Mesendoderm (in vitro differentiated cells): ENCODE data around the gene MAPRE2.
A peak's percentile ranks its signal among the peaks of the same experiment; 100 is the strongest.

Experiments used
- DNase-seq: peaks from one replicate; pipeline ENCODE4 v3.0.0; 2013
- H2AK5ac ChIP-seq: 2 replicates; pipeline ENCODE4 v1.6.1; 2013; ENCODE audit warnings: low read length, inconsistent platforms
- H2BK120ac ChIP-seq: 2 replicates; pipeline ENCODE4 v1.6.1; 2013; ENCODE audit warnings: low read depth, mild to moderate bottlenecking, low read length, moderate library complexity, mixed read lengths
- H2BK15ac ChIP-seq: replicated peaks from 2 replicates; pipeline ENCODE4 v1.6.1; 2013; ENCODE audit warnings: low read depth, mild to moderate bottlenecking, moderate library complexity
- H2BK5ac ChIP-seq: 2 replicates; pipeline ENCODE4 v1.6.1; 2013; ENCODE audit warnings: low read length, inconsistent platforms
- H3K18ac ChIP-seq: 2 replicates; pipeline ENCODE4 v1.6.1; 2013; ENCODE audit warnings: mild to moderate bottlenecking, low read length, mixed read lengths
- H3K23ac ChIP-seq: one replicate; pipeline ENCODE4 v1.6.1; 2013; ENCODE audit warnings: low read length
- H3K27ac ChIP-seq: 2 replicates; pipeline ENCODE4 v1.5.1; 2013; ENCODE audit warnings: low read depth, mild to moderate bottlenecking, inconsistent platforms, low read length, moderate library complexity
- H3K27me3 ChIP-seq: 2 replicates; pipeline ENCODE4 v1.6.1; 2013; ENCODE audit warnings: low read length, control low read depth, mild to moderate bottlenecking, inconsistent platforms; ENCODE audit not compliant: insufficient read depth, poor library complexity
- H3K36me3 ChIP-seq: 2 replicates; pipeline ENCODE4 v1.6.1; 2013; ENCODE audit warnings: low read length, inconsistent platforms; ENCODE audit not compliant: control insufficient read depth, insufficient read depth
- H3K4ac ChIP-seq: one replicate; pipeline ENCODE4 v1.6.1; 2013; ENCODE audit warnings: low read depth, mild to moderate bottlenecking, low read length, moderate library complexity
- H3K4me1 ChIP-seq: 2 replicates; pipeline ENCODE4 v1.6.1; 2013; ENCODE audit warnings: low read depth, low read length, inconsistent platforms; ENCODE audit not compliant: control insufficient read depth
- H3K4me2 ChIP-seq: 2 replicates; pipeline ENCODE4 v1.6.1; 2013; ENCODE audit warnings: low read length
- H3K4me3 ChIP-seq: 2 replicates; pipeline ENCODE4 v1.5.1; 2013; ENCODE audit warnings: mild to moderate bottlenecking, low read length
- H3K56ac ChIP-seq: one replicate; pipeline ENCODE4 v1.6.1; 2013; ENCODE audit warnings: low read length
- H3K79me1 ChIP-seq: 2 replicates; pipeline ENCODE4 v1.6.1; 2013; ENCODE audit warnings: low read length, inconsistent platforms
- H3K79me2 ChIP-seq: 2 replicates; pipeline ENCODE4 v1.6.1; 2013; ENCODE audit warnings: mild to moderate bottlenecking, low read length; ENCODE audit not compliant: control insufficient read depth, insufficient read depth
- H3K9ac ChIP-seq: 2 replicates; pipeline ENCODE4 v1.6.1; 2013; ENCODE audit warnings: low read length, inconsistent platforms
- H4K5ac ChIP-seq: one replicate; pipeline ENCODE4 v1.6.1; 2013; ENCODE audit warnings: low read length
- H4K8ac ChIP-seq: one replicate; pipeline ENCODE4 v1.6.1; 2013; ENCODE audit warnings: low read depth, mild to moderate bottlenecking, control low read depth, low read length, moderate library complexity
- WGBS: extraction: QIAGEN DNeasy Blood & Tissue Kit; methylation state at CpG from one replicate; pipeline ENCODE4 v1.1.7; 2013; ENCODE audit warnings: low lambda C conversion rate, missing lambda C conversion rate; ENCODE audit not compliant: insufficient coverage; ENCODE audit errors: extremely low coverage; 5-methylcytosine and 5-hydroxymethylcytosine counted together

The MAPRE2 gene

GRCh38 chr18:35059280-35059927, 18.2 kb downstream of the MAPRE2 start:
- Histone ChIP-seq H3K56ac (no peak overlapping the region), H3K9ac (no peak overlapping the region), H3K4me2 (no peak overlapping the region), H4K5ac (no peak overlapping the region), H3K18ac (no peak overlapping the region), H3K4ac (no peak overlapping the region), H3K27ac (no peak overlapping the region), H3K79me1 (no peaks in the 10 kb centered on the region), H2BK5ac (no peak overlapping the region), H3K79me2 (no peaks in the 10 kb centered on the region), H3K4me1 (no peaks in the 10 kb centered on the region), H3K4me3 (no peak overlapping the region), H3K27me3 (no peaks in the 10 kb centered on the region), H2BK15ac (no peak overlapping the region), H2AK5ac (no peak overlapping the region), H3K36me3 (no peaks in the 10 kb centered on the region), H3K23ac (no peak overlapping the region), H2BK120ac (no peak overlapping the region), H4K8ac (no peak overlapping the region)
- no peak for DNase-seq
- WGBS, result no CpG with 5 or more reads among the region's 5 CpGs

- H3K4me3 ChIP-seq, result no peak overlapping the region
- WGBS, result no CpG with 5 or more reads among the region's 9 CpGs
- H3K36me3 ChIP-seq, result no peaks in the 10 kb centered on the region
- H3K27ac ChIP-seq, result no peak overlapping the region
- H3K56ac ChIP-seq, result no peak overlapping the region
- H2AK5ac ChIP-seq, result no peak overlapping the region
- H3K79me2 ChIP-seq, result no peaks in the 10 kb centered on the region
- H3K4me2 ChIP-seq, result no peak overlapping the region
- H3K27me3 ChIP-seq, result no peaks in the 10 kb centered on the region
- H2BK120ac ChIP-seq, result no peak overlapping the region
- no peak overlapping the region for H3K9ac ChIP-seq
- H3K4ac ChIP-seq, result no peak overlapping the region
- no peak overlapping the region for H2BK5ac ChIP-seq
- H4K8ac ChIP-seq, result no peak overlapping the region
- no peak overlapping the region for H3K23ac ChIP-seq
- no peaks in the 10 kb centered on the region for H3K4me1 ChIP-seq
- H3K18ac ChIP-seq, result no peak overlapping the region
- no peak for DNase-seq
- no peaks in the 10 kb centered on the region for H3K79me1 ChIP-seq
- no peak overlapping the region for H2BK15ac ChIP-seq
- no peak overlapping the region for H4K5ac ChIP-seq
Observed at GRCh38 chr18:35060122-35060815, 19.1 kb downstream of the MAPRE2 start.

- Histone ChIP-seq H3K4ac (no peak overlapping the region), H3K4me1 (no peaks in the 10 kb centered on the region), H4K5ac (no peak overlapping the region), H3K4me2 (no peak overlapping the region), H2BK120ac (no peak overlapping the region), H3K18ac (no peak overlapping the region), H3K27ac (no peak overlapping the region), H3K23ac (no peak overlapping the region), H2AK5ac (no peak overlapping the region), H3K9ac (no peak overlapping the region), H3K56ac (no peak overlapping the region), H4K8ac (no peak overlapping the region), H3K27me3 (no peaks in the 10 kb centered on the region), H3K79me1 (no peaks in the 10 kb centered on the region), H3K4me3 (no peak overlapping the region), H2BK5ac (no peak overlapping the region), H2BK15ac (no peak overlapping the region), H3K79me2 (no peaks in the 10 kb centered on the region), H3K36me3 (no peaks in the 10 kb centered on the region)
- no peak for DNase-seq
- WGBS, result no CpG with 5 or more reads among the region's 7 CpGs
Observed at GRCh38 chr18:35061336-35061735, 20.1 kb downstream of the MAPRE2 start.

GRCh38 chr18:35061804-35062203, 20.6 kb downstream of the MAPRE2 start:
- H2BK15ac ChIP-seq, result no peak overlapping the region
- H3K79me1 ChIP-seq, result no peaks in the 10 kb centered on the region
- H3K4me2 ChIP-seq, result no peak overlapping the region
- H4K8ac ChIP-seq, result no peak overlapping the region
- no peak overlapping the region for H2BK120ac ChIP-seq
- no peak overlapping the region for H3K4me3 ChIP-seq
- no peak overlapping the region for H3K9ac ChIP-seq
- H3K36me3 ChIP-seq, result no peaks in the 10 kb centered on the region
- no peak overlapping the region for H3K27ac ChIP-seq
- H2BK5ac ChIP-seq, result no peak overlapping the region
- H3K79me2 ChIP-seq, result no peaks in the 10 kb centered on the region
- DNase-seq, result no peak
- H3K18ac ChIP-seq, result no peak overlapping the region
- H3K4ac ChIP-seq, result no peak overlapping the region
- H2AK5ac ChIP-seq, result no peak overlapping the region
- no peaks in the 10 kb centered on the region for H3K27me3 ChIP-seq
- H3K23ac ChIP-seq, result no peak overlapping the region
- H4K5ac ChIP-seq, result no peak overlapping the region
- no peak overlapping the region for H3K56ac ChIP-seq
- no CpG with 5 or more reads among the region's 7 CpGs for WGBS
- no peaks in the 10 kb centered on the region for H3K4me1 ChIP-seq

GRCh38 chr18:35062408-35062807, 21.2 kb downstream of the MAPRE2 start:
- H3K4me2 ChIP-seq, result no peak overlapping the region
- H3K79me2 ChIP-seq, result no peaks in the 10 kb centered on the region
- H4K8ac ChIP-seq, result peak overlapping the region; percentile 13
- H3K9ac ChIP-seq, result no peak overlapping the region
- no peak overlapping the region for H3K4ac ChIP-seq
- no peak overlapping the region for H3K23ac ChIP-seq
- no peak overlapping the region for H4K5ac ChIP-seq
- H3K56ac ChIP-seq, result no peak overlapping the region
- H3K4me1 ChIP-seq, result no peaks in the 10 kb centered on the region
- H3K27ac ChIP-seq, result no peak overlapping the region
- DNase-seq, result no peak
- no CpG with 5 or more reads among the region's 5 CpGs for WGBS
- no peaks in the 10 kb centered on the region for H3K27me3 ChIP-seq
- no peak overlapping the region for H2BK15ac ChIP-seq
- H3K18ac ChIP-seq, result no peak overlapping the region
- H3K4me3 ChIP-seq, result no peak overlapping the region
- no peaks in the 10 kb centered on the region for H3K36me3 ChIP-seq
- H2AK5ac ChIP-seq, result no peak overlapping the region
- H3K79me1 ChIP-seq, result no peaks in the 10 kb centered on the region
- no peak overlapping the region for H2BK120ac ChIP-seq
- H2BK5ac ChIP-seq, result no peak overlapping the region
